HEK293 (cell line): ENCODE data around the gene RINT1.

Experiments
- CTCF ChIA-PET: fragments of 350-600 bp; formaldehyde crosslinking; extraction: SDS; loops from one replicate; lab custom pipeline; 2021; ENCODE audit warnings: antibody characterized with exemption; lab: Yijun Ruan, JAX
- POLR2A ChIA-PET: fragments of 300-600 bp; formaldehyde crosslinking; extraction: SDS; loops from one replicate; lab custom pipeline; 2020; ENCODE audit warnings: antibody characterized with exemption, inconsistent platforms; lab: Yijun Ruan, JAX
- H3K27ac ChIP-seq: fragments of 200-500 bp; sonication (Bioruptor generic); 2 replicates; pipeline ENCODE4 v1.5.1; 2014; ENCODE audit warnings: low read depth, low read length, control low read depth, inconsistent platforms; ENCODE audit errors: extremely low read depth
- H3K36me3 ChIP-seq, 2 experiments: fragments of 200-500 bp in 1 of 2; sonication (Bioruptor generic) in 1 of 2; 1 replicate in 1 of 2; 2 replicates in 1 of 2; pipeline ENCODE4 v1.5.1; 2014 to 2017; ENCODE audit warnings: inconsistent platforms in 2 of 2, low read length in 2 of 2; ENCODE audit not compliant: control insufficient read depth in 2 of 2, insufficient read depth in 1 of 2
- H3K4me1 ChIP-seq: fragments of 200-500 bp; sonication (Bioruptor generic); 2 replicates; pipeline ENCODE4 v1.5.1; 2014; ENCODE audit warnings: mild to moderate bottlenecking, low read length, inconsistent platforms; ENCODE audit not compliant: control insufficient read depth, insufficient read depth
- H3K4me3 ChIP-seq: 2 replicates; pipeline ENCODE4 v1.5.1; 2011; ENCODE audit warnings: low read depth, mild to moderate bottlenecking, control low read depth, low read length, moderate library complexity
- H3K9me3 ChIP-seq: fragments of 200-500 bp; sonication (Bioruptor generic); 2 replicates; pipeline ENCODE4 v1.5.1; 2014; ENCODE audit warnings: low read depth, low read length, inconsistent platforms; ENCODE audit not compliant: control insufficient read depth, insufficient read depth
- BCL11A ChIP-seq: fragments of 450-650 bp; formaldehyde crosslinking; IDR thresholded peaks from 2 replicates; pipeline ENCODE4 v1.5.1; 2016; ENCODE audit warnings: low read depth, missing biosample characterization, missing genetic modification characterization
- SALL2 ChIP-seq: fragments of 450-650 bp; formaldehyde crosslinking; IDR thresholded peaks from 2 replicates; pipeline ENCODE4 v1.5.0; 2017; ENCODE audit warnings: missing biosample characterization, mild to moderate bottlenecking, missing genetic modification characterization, borderline replicate concordance
- ZFP37 ChIP-seq: fragments of 450-650 bp; formaldehyde crosslinking; IDR thresholded peaks from 2 replicates; pipeline ENCODE4 v1.5.1; 2016; ENCODE audit warnings: missing biosample characterization, missing genetic modification characterization
- ZNF2 ChIP-seq: fragments of 450-650 bp; formaldehyde crosslinking; IDR thresholded peaks from 2 replicates; pipeline ENCODE4 v1.5.1; 2016; ENCODE audit warnings: missing biosample characterization, missing genetic modification characterization
- ZNF335 ChIP-seq: fragments of 450-650 bp; formaldehyde crosslinking; conservative IDR thresholded peaks from 2 replicates; pipeline ENCODE4 v1.5.1; 2016; ENCODE audit warnings: missing biosample characterization, missing genetic modification characterization
- ZNF558 ChIP-seq: fragments of 450-650 bp; formaldehyde crosslinking; IDR thresholded peaks from 2 replicates; pipeline ENCODE4 v1.5.1; 2016; ENCODE audit warnings: missing biosample characterization, missing genetic modification characterization
- ZNF654 ChIP-seq: fragments of 450-650 bp; formaldehyde crosslinking; IDR thresholded peaks from 2 replicates; pipeline ENCODE4 v1.5.1; 2016; ENCODE audit warnings: low read depth, missing biosample characterization, missing genetic modification characterization
- ZNF701 ChIP-seq: fragments of 450-650 bp; formaldehyde crosslinking; IDR thresholded peaks from 2 replicates; pipeline ENCODE4 v1.5.1; 2016; ENCODE audit warnings: missing biosample characterization, missing genetic modification characterization
- TF ChIP-seq, protein P1 (sequence below): fragments of 450-650 bp; formaldehyde crosslinking; IDR thresholded peaks from 2 replicates; pipeline ENCODE4 v1.5.1; 2016; ENCODE audit warnings: missing biosample characterization, missing genetic modification characterization, borderline replicate concordance
- TF ChIP-seq, protein P2 (sequence below): fragments of 450-650 bp; formaldehyde crosslinking; IDR thresholded peaks from 2 replicates; pipeline ENCODE4 v1.5.1; 2016; ENCODE audit warnings: missing biosample characterization, missing genetic modification characterization
- TF ChIP-seq, protein P3 (sequence below): fragments of 450-650 bp; formaldehyde crosslinking; IDR thresholded peaks from 2 replicates; pipeline ENCODE4 v1.5.1; 2016; ENCODE audit warnings: missing biosample characterization, missing genetic modification characterization, low read depth

RINT1 gene

DNA sequence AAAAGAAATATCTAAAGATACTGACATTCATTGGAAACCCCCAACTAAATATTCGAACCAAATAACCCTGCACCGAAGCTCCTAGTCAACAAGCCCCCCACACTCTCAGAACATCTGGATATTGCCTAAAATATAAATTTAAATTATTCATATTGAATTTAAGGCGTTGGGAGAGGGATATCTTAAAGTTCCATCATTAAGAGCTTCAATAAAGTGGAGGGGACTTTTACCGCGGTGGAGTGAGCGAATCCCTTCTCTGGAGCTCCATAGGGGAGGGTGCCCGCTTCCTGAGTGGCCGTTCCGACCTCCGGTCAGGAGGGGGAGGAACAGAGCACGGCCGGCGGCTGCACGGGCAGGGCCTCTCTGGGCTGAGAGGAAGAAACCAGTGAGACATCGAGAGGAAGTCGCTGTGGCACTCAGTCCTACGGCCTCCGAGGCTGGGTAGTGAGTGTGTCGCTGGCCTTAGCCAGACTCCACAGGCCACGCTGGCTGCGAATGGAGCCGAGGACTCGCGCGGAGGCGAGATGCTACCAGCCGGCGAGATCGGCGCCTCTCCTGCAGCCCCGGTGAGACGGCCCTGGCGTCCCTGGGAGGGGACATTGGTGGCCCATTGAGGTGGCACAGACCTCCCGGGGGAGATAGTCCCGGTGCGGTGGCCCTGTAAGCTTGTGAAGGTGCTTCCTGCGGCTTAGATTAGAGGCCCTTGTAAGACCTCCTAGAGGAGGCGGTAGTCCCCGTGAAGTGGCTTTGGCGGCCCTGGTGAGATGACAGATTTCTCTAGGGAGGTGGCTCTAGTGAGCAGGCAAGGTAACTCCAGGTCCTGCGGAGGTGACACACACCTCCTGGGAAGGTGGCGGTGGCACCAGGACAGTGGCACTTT is at the start of gene RINT1 (continued):
- TF ChIP-seq, protein P1, sequence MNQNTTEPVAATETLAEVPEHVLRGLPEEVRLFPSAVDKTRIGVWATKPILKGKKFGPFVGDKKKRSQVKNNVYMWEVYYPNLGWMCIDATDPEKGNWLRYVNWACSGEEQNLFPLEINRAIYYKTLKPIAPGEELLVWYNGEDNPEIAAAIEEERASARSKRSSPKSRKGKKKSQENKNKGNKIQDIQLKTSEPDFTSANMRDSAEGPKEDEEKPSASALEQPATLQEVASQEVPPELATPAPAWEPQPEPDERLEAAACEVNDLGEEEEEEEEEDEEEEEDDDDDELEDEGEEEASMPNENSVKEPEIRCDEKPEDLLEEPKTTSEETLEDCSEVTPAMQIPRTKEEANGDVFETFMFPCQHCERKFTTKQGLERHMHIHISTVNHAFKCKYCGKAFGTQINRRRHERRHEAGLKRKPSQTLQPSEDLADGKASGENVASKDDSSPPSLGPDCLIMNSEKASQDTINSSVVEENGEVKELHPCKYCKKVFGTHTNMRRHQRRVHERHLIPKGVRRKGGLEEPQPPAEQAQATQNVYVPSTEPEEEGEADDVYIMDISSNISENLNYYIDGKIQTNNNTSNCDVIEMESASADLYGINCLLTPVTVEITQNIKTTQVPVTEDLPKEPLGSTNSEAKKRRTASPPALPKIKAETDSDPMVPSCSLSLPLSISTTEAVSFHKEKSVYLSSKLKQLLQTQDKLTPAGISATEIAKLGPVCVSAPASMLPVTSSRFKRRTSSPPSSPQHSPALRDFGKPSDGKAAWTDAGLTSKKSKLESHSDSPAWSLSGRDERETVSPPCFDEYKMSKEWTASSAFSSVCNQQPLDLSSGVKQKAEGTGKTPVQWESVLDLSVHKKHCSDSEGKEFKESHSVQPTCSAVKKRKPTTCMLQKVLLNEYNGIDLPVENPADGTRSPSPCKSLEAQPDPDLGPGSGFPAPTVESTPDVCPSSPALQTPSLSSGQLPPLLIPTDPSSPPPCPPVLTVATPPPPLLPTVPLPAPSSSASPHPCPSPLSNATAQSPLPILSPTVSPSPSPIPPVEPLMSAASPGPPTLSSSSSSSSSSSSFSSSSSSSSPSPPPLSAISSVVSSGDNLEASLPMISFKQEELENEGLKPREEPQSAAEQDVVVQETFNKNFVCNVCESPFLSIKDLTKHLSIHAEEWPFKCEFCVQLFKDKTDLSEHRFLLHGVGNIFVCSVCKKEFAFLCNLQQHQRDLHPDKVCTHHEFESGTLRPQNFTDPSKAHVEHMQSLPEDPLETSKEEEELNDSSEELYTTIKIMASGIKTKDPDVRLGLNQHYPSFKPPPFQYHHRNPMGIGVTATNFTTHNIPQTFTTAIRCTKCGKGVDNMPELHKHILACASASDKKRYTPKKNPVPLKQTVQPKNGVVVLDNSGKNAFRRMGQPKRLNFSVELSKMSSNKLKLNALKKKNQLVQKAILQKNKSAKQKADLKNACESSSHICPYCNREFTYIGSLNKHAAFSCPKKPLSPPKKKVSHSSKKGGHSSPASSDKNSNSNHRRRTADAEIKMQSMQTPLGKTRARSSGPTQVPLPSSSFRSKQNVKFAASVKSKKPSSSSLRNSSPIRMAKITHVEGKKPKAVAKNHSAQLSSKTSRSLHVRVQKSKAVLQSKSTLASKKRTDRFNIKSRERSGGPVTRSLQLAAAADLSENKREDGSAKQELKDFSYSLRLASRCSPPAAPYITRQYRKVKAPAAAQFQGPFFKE (tag by site-specific recombination), result no peak

DNA sequence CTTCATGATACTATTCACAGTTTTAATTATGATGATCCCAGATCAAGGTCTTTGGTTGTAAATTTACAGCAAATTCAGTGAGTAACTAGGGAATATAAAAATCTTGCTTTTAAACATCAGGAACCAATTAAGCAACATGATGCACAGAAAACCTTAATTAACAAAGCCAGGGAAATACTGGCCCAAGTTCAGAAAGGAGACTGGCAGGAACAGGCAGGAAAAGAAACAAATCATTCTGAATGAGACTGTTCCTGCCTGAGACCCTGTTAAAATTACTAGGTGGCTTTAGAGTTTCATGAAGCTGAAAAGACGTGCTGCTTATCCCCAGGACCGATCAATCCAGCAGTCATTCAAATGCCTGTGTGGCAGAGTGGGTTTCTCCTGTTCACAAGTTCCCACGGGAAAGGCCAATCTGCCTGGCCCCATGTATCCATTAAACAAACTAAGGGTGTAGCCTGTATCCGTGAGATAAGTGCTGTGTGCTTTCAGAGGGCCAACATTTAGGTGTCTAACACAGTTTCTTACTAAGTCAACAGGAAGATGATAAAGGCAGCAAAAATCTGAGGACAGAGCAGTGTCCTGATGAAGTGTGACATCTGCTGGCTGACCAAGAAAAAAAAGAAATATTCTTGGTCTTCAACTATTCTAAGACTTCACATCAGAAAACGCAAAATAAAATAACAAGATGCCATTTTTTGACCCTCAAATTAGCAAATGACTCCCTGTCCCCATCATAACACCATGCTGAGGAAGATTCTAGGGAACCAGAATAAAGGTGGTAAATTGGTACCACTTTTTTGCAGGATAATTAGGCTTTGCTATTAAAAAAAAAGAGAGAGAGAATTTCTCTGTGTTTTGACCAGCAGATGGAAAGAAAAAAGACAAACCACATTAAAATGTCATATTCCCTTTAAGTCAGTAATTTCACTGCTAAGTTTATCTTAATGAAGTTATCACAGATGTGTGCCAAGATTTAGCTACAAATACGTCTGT is 44.1 kb upstream of the RINT1 start:
- Histone ChIP-seq H3K4me3 (no peak overlapping the region), H3K27ac (no peak overlapping the region)
- CTCF ChIA-PET, result interaction anchor here (0.5 to 0.9 kb wide), 5 partner anchors 14 to 568 kb away, joined by 3 to 6 read pairs (median 5); no protein-coding TSS in a partner anchor
- TF ChIP-seq ZFP37 (tag by site-specific recombination) (no peak), BCL11A (tag by site-specific recombination) (no peak), ZNF335 (tag by site-specific recombination) (peak; percentile 70), ZNF654 (tag by site-specific recombination) (peak; percentile 58)
- TF ChIP-seq, protein P2, sequence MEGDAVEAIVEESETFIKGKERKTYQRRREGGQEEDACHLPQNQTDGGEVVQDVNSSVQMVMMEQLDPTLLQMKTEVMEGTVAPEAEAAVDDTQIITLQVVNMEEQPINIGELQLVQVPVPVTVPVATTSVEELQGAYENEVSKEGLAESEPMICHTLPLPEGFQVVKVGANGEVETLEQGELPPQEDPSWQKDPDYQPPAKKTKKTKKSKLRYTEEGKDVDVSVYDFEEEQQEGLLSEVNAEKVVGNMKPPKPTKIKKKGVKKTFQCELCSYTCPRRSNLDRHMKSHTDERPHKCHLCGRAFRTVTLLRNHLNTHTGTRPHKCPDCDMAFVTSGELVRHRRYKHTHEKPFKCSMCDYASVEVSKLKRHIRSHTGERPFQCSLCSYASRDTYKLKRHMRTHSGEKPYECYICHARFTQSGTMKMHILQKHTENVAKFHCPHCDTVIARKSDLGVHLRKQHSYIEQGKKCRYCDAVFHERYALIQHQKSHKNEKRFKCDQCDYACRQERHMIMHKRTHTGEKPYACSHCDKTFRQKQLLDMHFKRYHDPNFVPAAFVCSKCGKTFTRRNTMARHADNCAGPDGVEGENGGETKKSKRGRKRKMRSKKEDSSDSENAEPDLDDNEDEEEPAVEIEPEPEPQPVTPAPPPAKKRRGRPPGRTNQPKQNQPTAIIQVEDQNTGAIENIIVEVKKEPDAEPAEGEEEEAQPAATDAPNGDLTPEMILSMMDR (tag by site-specific recombination), result peak; percentile 35; the same call in 1 of the 2 replicates
- TF ChIP-seq, all 188 proteins: peak for 3
- Histone ChIP-seq H3K4me1 (no peaks in the 10 kb centered on the region), H3K9me3 (no peaks in the 10 kb centered on the region), H3K36me3 (peaks cover 14 to 27% of the 10 kb centered on the region in 2 experiments)
- POLR2A ChIA-PET, result no interaction called here

DNA sequence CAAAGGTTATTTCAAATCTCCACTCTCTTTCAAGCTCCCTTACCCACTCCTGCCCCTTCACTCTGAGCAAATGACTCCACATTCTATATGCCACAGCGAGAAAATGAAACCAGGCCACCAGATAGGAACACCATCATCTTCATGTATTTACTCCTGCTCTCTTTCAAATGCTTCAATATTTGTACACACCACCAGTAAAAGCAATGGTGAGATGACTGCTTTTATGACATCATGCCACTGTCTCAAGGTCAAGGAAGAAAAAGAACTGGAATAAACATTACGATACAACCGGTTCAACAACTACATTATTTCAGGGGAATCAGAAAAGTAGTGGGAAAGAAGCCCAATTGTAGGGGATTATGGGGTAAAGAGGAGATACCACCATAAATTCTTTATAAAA is 42.6 kb upstream of the RINT1 start:
- TF ChIP-seq ZNF701 (tag by site-specific recombination), result no peak
- TF ChIP-seq ZNF2, result no peak
- no peak for TF ChIP-seq ZNF558
- TF ChIP-seq SALL2 (tag by site-specific recombination), result no peak
- TF ChIP-seq, protein P3, sequence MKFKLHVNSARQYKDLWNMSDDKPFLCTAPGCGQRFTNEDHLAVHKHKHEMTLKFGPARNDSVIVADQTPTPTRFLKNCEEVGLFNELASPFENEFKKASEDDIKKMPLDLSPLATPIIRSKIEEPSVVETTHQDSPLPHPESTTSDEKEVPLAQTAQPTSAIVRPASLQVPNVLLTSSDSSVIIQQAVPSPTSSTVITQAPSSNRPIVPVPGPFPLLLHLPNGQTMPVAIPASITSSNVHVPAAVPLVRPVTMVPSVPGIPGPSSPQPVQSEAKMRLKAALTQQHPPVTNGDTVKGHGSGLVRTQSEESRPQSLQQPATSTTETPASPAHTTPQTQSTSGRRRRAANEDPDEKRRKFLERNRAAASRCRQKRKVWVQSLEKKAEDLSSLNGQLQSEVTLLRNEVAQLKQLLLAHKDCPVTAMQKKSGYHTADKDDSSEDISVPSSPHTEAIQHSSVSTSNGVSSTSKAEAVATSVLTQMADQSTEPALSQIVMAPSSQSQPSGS, result 0 out of 2 replicates have a peak, but pooled peaks have one; percentile 29
- CTCF ChIA-PET, result no interaction called here

More for the DNA sequence above, 42.6 kb upstream of the RINT1 start:
- POLR2A ChIA-PET, result interaction anchor here (0.7 kb wide), 1 partner anchor 510 kb away, joined by 5 read pairs; no protein-coding TSS in a partner anchor
- Histone ChIP-seq H3K4me1 (no peaks in the 10 kb centered on the region), H3K36me3 (peaks cover 18 to 28% of the 10 kb centered on the region in 2 experiments), H3K9me3 (no peaks in the 10 kb centered on the region), H3K4me3 (no peak overlapping the region), H3K27ac (no peak overlapping the region)
